UCSD-AML1 (cell line): ENCODE data around the gene TSSK2.

Source experiments
- DNase-seq: peaks from one replicate; lab custom pipeline; 2025; ENCODE audit not compliant: unreplicated experiment; lab: John Stamatoyannopoulos, UW

Gene TSSK2

GRCh38 chr22:19167106-19167869 lies 36.2 kb downstream of the TSSK2 start:
- no peak for DNase-seq

DNA sequence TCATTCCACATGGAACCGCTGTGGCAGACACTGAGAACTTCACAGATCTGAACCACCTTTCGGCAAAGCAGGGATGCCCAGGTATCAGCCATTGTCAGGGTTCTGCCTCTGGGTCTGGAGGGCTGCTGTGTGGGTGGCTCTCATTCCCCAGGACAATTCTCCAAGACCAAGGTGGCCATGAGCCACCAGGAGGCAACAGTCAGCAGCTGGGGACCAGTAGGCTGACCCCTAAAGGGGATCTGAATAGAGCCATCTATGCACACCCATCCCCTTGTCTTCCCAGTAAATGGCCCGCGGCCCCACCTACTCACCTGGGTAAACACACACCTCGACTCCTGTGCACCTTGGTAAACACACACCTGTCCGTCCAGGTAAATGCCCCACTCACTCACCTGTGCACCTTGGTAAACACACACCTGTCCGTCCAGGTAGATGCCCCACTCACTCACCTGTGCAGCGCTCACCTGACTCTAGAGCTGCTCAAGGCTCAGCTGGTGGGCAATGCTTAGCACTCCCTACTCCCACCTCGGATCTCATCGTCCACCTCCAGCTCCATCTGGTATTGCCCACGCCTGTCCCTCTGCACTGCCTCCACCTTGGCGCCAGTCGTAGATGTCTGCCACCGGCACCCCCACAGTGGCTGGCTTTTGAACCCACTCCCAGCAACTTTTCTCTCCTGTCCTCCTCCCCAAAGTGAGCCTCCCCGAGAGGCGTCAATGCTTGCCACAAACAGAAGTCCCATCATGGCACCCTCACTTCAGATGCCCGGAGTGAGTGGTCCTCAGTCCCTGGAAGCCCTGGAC lies 37.2 kb downstream of the TSSK2 start:
- DNase-seq = no peak

- no peak for DNase-seq
Measured at GRCh38 chr22:19169002-19169946, 38.2 kb downstream of the TSSK2 start.

- no peak for DNase-seq
Measured at GRCh38 chr22:19169947-19170318, 38.8 kb downstream of the TSSK2 start.

GRCh38 chr22:19172213-19173046 lies 41.3 kb downstream of the TSSK2 start:
- no peak for DNase-seq

- no peak for DNase-seq
Measured at GRCh38 chr22:19173047-19174035, 42.2 kb downstream of the TSSK2 start.

- DNase-seq = no peak
Measured at GRCh38 chr22:19174106-19175025, 43.3 kb downstream of the TSSK2 start.

GRCh38 chr22:19175026-19175601 lies 44.0 kb downstream of the TSSK2 start:
- DNase-seq = no peak

DNA sequence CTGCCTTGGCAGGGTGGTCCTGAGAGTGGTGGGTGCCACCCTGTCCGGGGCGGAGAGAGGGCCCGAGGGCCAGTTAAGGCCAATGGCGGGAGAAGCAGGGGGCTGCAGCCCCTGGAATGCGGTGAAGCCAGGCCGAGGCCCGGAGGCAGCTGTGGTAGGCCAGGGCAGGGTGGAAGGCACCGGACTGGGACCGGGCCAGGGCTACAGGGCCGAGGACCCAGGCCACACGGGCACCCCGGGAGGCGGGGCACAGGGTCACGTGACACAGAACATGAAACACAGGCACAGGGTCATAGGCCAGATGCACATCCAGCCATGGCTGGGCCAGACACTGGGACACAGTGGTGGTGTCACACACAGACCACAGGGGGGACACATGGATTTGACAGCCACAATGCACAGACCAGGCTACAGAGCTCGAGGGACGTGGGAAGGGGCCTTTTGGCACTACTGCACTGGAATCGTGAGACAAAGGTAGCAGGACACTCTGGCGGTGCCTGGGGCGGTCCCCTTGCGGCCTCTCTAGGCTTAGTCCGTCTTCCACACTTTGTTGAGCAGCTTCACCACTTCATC lies 44.6 kb downstream of the TSSK2 start:
- DNase-seq = no peak

- no peak for DNase-seq
Measured at GRCh38 chr22:19176175-19176643, 45.1 kb downstream of the TSSK2 start.

- DNase-seq = no peak
Measured at GRCh38 chr22:19176732-19177131, 45.6 kb downstream of the TSSK2 start.

DNA sequence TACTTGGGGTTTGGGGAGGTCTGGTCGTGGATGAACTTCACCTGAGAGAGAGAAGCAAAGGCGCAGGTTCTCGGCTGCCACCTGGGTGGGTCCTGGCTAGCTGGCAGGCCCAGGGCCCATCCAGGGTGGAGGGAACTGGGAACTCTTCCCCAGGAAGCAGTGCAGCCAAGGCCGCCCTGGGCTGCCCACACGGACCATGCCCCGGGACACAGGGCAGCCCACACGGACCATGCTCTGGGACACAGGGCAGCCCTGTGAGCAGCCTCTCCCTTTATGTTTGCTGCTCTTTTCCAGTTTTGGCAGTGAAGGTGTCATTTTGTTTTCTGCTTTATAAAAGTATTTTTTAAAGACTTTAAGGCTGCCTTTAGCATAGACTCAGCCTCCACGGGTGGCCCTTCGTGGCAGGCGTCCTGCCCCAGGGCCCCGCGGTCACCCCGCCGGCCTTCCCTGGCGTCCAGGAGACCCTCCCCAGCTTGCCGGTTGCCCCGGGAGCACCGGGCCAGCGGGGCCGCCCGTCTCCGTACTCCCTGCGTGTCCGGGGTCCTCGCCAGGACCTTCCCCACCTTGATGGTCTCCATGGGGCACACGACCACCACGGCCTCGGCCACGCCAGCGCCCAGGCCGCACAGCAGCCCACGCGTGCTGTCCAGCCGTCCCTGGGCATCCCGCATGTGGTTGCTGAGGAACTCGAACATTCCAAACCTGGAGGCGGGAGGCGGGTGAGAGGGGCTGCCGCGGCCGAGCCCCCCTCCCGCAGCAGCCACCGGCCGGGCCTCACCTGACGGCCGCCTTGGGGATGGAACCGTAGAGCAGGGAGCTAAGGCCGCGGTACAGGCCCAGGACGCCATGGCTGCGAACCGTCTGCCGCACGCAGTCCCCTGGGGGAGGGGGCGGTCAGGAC lies 46.3 kb downstream of the TSSK2 start:
- DNase-seq = no peak

DNA sequence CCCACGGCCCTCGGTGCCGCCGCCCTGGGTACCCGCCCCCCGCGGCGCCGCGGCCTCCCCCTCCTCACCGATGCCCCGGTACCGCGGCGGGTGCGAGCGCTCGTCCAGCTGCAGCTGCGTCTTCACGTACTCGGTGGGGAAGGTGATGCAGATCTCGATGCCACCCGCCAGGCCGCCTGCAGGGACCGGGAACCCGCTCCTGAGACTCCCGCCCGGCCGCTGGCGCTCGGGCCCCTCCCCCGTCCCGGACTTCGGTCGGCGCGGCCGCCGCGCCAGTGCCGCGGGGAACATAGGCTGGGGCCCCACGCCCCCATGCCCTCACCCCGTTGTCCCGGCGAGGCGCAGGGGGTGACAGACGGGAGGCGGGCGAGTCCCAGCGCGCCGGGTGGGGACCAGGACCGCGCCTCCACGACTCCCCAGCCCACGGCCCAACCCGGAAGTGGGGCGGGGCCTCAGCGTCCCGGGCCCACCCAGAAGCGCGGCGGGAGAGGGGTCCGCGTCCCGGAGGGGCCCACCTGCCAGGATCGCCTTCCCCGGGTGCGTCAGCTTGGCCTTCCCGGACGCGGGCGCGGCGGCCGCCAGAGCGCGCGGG lies 47.1 kb downstream of the TSSK2 start:
- DNase-seq = peak; percentile 67

DNA sequence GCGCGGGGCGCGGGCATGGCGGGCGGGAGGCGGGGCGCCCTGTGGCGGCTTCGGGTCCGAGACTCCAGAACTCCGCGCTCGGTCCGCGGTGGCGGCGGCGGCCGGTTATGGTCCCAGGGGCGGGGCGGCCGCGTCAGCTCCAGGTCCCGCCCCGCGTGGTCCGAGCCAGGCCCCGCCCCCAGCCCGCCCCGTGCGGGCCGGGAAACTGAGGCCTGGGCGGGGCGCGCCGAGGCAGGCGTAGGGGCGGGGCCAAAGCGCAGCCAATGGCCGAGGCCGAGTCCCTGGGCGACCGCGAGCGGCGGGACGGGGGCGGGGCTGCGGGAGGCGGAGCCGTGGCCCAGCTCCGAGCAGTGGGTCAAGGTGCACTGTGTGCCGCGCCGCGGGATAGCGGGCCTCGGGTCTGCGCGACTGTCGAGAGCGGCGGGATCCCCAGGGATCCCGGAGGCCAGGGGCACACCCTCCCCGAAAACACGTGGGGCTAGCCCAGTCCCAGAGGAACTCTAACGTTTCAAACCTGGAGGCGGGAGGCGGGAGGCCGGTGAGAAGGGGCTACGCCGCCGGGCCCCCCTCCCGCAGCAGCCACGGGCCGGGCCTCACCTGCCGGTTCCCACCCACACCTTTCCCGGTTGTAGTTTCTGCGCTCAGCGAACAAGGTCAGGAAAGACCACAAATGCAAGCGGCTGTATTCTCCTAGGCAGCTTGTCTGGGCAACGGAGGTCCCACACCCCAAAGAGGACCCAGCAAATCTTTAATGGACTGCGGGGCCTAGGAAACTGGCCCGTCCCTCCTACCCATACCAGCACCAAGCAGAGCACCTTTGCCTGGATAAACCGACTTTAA lies 47.8 kb downstream of the TSSK2 start, which contains the start of gene SLC25A1:
Gene SLC25A1, minus strand, starts transcription at position 80 of the 840 bp plus-strand sequence. Its CDS starts 63 bp downstream, at position 17.
- DNase-seq = peak; percentile 90

GRCh38 chr22:19179497-19180048 lies 48.5 kb downstream of the TSSK2 start:
- peak; percentile 73 for DNase-seq
